ENCODE results near the gene UBTD2.

Gene UBTD2

GRCh38 chr5:172162987-172163343 is 120.6 kb downstream of the UBTD2 start:
- no peaks in the 10 kb centered on the region for H3K27me3 ChIP-seq (replicated peaks in 2 of 5; ENCODE audit: control insufficient read depth in 4 of 5, insufficient read depth in 5 of 5, low read length in 4 of 5)
- ChIA-PET POLR2A (interaction anchor here (1.4 kb wide), 1 partner anchor 26 kb away, joined by 4 read pairs; no protein-coding TSS in a partner anchor), CTCF (interaction anchor here (0.6 to 4.5 kb wide), 7 partner anchors 10 to 57 kb away, joined by 3 to 32 read pairs (median 3); partner anchors contain the start of gene STK10)
- DNase-seq, result no peak
- WGBS (ENCODE audit: insufficient coverage), result 64% methylated on average over 3 of the region's 5 CpGs
- no peaks in the 10 kb centered on the region for H3K9me3 ChIP-seq (ENCODE audit: control extremely low read depth in 1 of 5, control insufficient read depth in 4 of 5, insufficient read depth in 2 of 5, low read depth in 1 of 5, low read length in 4 of 5)
- H3K4me3 ChIP-seq (ENCODE audit: control insufficient read depth in 1 of 7, extremely low read depth in 1 of 7, insufficient read depth in 4 of 7, low read depth in 2 of 7, low read length in 6 of 7), result no peak overlapping the region
- peaks cover 2 to 49% (median 8%) of the 10 kb centered on the region in 4 experiments for H3K36me3 ChIP-seq (ENCODE audit: control insufficient read depth in 4 of 4, insufficient read depth in 4 of 4, low read length in 3 of 4)
- no peak overlapping the region for H3K27ac ChIP-seq (ENCODE audit: insufficient read depth in 1 of 2, low read depth in 1 of 2, low read length in 2 of 2, poor library complexity in 1 of 2, severe bottlenecking in 2 of 2)
- peaks cover 0 to 13% (median 6%) of the 10 kb centered on the region in 4 experiments for H3K4me1 ChIP-seq (ENCODE audit: control extremely low read depth in 1 of 4, control insufficient read depth in 4 of 4, insufficient read depth in 4 of 4, low read length in 3 of 4)

GRCh38 chr5:172162323-172162986 is 121.1 kb downstream of the UBTD2 start:
- no peaks in the 10 kb centered on the region for H3K9me3 ChIP-seq (ENCODE audit: control extremely low read depth in 1 of 5, control insufficient read depth in 4 of 5, insufficient read depth in 2 of 5, low read depth in 1 of 5, low read length in 4 of 5)
- no peak overlapping the region for H3K27ac ChIP-seq (ENCODE audit: insufficient read depth in 1 of 2, low read depth in 1 of 2, low read length in 2 of 2, poor library complexity in 1 of 2, severe bottlenecking in 2 of 2)
- H3K27me3 ChIP-seq (replicated peaks in 2 of 5; ENCODE audit: control insufficient read depth in 4 of 5, insufficient read depth in 5 of 5, low read length in 4 of 5), result no peaks in the 10 kb centered on the region
- peaks cover 0 to 13% (median 6%) of the 10 kb centered on the region in 4 experiments for H3K4me1 ChIP-seq (ENCODE audit: control extremely low read depth in 1 of 4, control insufficient read depth in 4 of 4, insufficient read depth in 4 of 4, low read length in 3 of 4)
- no peak for DNase-seq
- WGBS (ENCODE audit: insufficient coverage), result 100% methylated on average over 4 of the region's 5 CpGs
- H3K36me3 ChIP-seq (ENCODE audit: control insufficient read depth in 4 of 4, insufficient read depth in 4 of 4, low read length in 3 of 4), result peaks cover 5 to 49% (median 9%) of the 10 kb centered on the region in 4 experiments
- ChIA-PET CTCF (interaction anchor here (0.7 to 4.5 kb wide), 7 partner anchors 10 to 56 kb away, joined by 3 to 32 read pairs (median 4); partner anchors contain the start of gene STK10), POLR2A (interaction anchor here (1.4 kb wide), 1 partner anchor 26 kb away, joined by 4 read pairs; no protein-coding TSS in a partner anchor)
- no peak overlapping the region for H3K4me3 ChIP-seq (ENCODE audit: control insufficient read depth in 1 of 7, extremely low read depth in 1 of 7, insufficient read depth in 4 of 7, low read depth in 2 of 7, low read length in 6 of 7)

DNA sequence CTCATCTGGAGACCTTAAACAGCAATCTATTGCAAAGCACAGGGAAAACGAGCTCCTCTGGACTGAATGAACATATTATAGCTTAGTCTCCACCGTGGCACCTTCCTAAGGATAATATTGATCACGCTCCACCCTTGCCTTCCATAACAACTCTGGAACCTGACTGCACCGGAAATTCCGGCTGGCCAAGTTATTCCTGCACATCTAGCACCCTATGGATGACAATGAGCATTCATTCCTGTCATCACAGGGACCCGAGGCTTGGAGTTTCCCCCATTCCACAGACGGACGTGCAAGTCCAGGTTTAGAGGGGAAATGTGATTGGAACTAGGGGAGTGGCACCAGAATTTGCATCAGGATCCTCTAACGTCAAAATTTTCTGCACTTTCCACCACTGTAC is 123.1 kb downstream of the UBTD2 start:
- 98% methylated on average over 8 of the region's 9 CpGs for WGBS (ENCODE audit: insufficient coverage)
- ChIA-PET CTCF (interaction anchor here (1.0 to 3.8 kb wide), 3 partner anchors 9 to 28 kb away, joined by 4 to 22 read pairs (median 6); partner anchors contain the start of gene STK10), POLR2A (no interaction called here)
- H3K36me3 ChIP-seq (ENCODE audit: control insufficient read depth in 4 of 4, insufficient read depth in 4 of 4, low read length in 3 of 4), result peaks cover 2 to 52% (median 12%) of the 10 kb centered on the region in 4 experiments
- no peaks in the 10 kb centered on the region for H3K9me3 ChIP-seq (ENCODE audit: control extremely low read depth in 1 of 5, control insufficient read depth in 4 of 5, insufficient read depth in 2 of 5, low read depth in 1 of 5, low read length in 4 of 5)
- H3K4me1 ChIP-seq (ENCODE audit: control extremely low read depth in 1 of 4, control insufficient read depth in 4 of 4, insufficient read depth in 4 of 4, low read length in 3 of 4), result peaks cover 0 to 13% (median 6%) of the 10 kb centered on the region in 4 experiments
- no peak overlapping the region for H3K27ac ChIP-seq (ENCODE audit: insufficient read depth in 1 of 2, low read depth in 1 of 2, low read length in 2 of 2, poor library complexity in 1 of 2, severe bottlenecking in 2 of 2)
- no peak for DNase-seq
- no peaks in the 10 kb centered on the region for H3K27me3 ChIP-seq (replicated peaks in 2 of 5; ENCODE audit: control insufficient read depth in 4 of 5, insufficient read depth in 5 of 5, low read length in 4 of 5)
- H3K4me3 ChIP-seq (ENCODE audit: control insufficient read depth in 1 of 7, extremely low read depth in 1 of 7, insufficient read depth in 4 of 7, low read depth in 2 of 7, low read length in 6 of 7), result no peak overlapping the region

Data from common myeloid progenitor, CD34-positive (primary cell).